Right lung (tissue), 5 donors: ENCODE results near the gene SLC45A2. TPM values are rescaled to one million over a fixed set of nuclear protein-coding genes. Genes with fewer than 3 reads are reported as not detected.
"Not testable (repeated sequence)": the region's sequence is repeated elsewhere in the genome, so short reads cannot be mapped to it uniquely, and the experiment has no call there.

Experiments
- DNase-seq, 2 donors: peaks; one replicate each; pipeline ENCODE4 v3.0.0-alpha.2; 2013
- polyA plus RNA-seq, 5 donors: library from polyadenylated mRNA; unstranded; fragments of 120-200 nt; gene quantifications; one replicate each; pipeline versions ENCODE4 v1.2.1 to v1.2.3, GENCODE V29; 2013; ENCODE audit warnings: inconsistent platforms in 1 of 5, low replicate concordance in 1 of 5; ENCODE audit not compliant: insufficient read length in 5 of 5, insufficient read depth in 1 of 5

The SLC45A2 gene
- polyA plus RNA-seq, 5 donors: 0.10 to 0.28 (median 0.15) TPM; not detected in 1

DNA sequence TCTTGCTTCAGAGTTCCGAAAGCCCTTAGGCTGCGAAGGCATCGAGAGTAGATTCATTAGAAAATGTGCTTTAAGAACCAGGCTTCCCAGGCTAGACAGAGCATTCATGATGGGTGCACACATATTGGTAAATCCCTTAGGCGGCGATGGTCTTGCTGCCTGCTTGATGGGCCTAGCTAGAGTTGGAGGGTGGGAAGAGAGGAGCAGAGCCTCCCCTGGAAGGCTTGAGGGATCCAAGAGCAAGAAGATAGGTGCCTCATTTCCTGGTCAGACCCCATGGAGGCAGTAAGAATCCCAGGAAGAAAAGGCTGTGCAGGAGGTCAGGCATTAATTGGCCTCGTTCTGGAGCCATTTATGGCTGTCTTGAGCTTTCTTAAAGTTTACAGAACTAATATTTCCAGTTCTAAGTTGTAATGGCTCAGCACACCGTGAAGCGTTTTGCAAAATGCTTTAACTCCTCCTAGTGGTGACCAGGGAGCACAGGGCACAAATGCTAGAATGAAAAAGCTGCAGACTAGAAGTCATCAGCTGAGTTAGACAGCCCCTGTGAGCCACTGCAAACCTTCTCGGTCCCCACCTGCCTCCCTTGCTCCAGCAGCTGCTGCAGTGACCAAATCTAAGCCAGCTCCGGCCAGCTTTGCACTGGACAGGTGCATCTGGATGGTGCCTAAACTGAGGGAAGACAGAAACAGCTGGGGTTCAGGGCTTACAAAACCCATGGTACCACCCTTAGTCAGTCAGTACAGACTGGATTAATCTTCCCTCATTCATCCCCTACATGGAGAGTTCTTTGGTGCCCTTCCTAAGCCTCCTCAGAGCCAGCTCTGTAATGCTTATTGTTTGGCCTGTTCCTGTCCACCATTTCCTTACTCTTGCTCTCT is 14.7 kb downstream of the SLC45A2 start:
- peak; percentile 31 to 45 for DNase-seq

DNA sequence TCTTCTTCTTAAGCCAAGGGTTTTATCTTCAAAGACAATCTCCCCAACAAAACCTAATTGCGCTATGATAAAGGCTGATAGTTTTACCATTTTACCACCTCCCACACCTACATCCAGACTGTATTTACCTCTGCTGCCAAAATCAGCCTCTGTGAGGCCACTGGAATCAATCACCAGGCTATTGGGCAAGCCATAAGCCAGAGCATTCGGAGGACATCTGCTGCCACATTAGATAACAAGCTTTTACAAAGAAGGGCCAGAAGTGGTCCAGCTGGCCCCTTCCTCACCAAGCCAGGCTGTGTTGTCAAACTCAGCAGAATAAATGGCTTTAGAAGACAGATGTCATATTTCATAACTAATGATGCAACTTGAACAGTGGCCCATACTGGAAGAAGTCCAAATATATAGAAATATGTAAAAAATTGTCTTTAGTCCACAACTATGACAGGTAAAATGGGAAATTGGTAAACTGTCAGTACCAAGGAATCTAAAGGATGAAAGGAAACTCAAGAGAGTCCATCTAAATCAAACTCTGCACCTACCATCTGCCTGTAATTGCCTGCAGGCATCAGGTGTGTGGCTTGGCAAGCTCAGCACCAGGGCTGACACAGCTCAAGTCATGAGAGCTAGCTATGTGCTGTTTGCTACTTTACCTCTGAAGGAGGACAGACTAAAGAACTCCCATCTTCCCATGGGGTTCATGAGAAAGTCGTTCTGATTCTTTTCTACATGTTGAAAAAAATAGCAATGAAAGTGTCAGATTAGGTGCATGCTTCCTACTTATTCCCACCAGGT is 16.1 kb downstream of the SLC45A2 start:
- peak; percentile 47 to 55 for DNase-seq

DNA sequence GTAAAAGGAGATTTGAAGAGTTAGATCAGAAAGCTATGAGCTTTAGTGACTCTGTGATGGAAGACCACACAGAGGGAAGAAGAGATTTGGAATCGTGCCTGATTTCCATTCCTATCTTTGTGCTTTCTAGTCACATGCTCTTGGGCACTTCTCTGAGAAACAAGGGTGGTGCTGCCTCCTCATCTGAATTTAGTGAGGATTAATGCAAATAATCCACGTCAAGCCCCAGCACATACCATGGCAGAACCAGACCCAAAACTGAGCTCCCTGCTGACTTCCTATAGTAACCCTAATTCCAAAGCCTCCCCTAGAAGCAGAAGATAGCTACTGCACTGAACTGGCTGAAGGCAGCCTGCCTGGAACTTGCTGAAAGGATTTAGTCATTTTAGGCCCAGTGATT is 17.7 kb downstream of the SLC45A2 start:
- DNase-seq: no peak

- no peak for DNase-seq
Observed at GRCh38 chr5:33964132-33964700, 20.3 kb downstream of the SLC45A2 start.

DNA sequence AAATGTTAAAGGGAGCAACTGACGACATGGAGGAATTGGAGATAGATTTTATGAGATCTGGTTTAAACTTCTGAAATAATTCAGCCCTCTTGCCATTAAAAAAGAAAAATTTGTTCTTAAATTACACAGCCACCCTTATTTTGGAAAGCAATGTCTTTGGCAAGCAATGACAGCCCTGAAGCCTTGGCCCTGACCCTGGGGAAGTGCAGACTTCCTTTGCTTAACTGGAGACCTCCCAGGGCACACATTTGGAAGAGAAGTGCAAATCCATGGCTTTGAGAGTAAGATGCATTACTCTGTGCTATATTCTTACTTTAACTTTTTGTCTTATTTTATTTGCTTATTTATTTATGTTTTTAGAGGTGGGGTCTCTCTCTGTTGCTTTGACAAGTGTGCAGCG is 26.3 kb downstream of the SLC45A2 start:
- DNase-seq: no peak

- no peak for DNase-seq
Observed at GRCh38 chr5:33957577-33958150, 26.8 kb downstream of the SLC45A2 start.

DNA sequence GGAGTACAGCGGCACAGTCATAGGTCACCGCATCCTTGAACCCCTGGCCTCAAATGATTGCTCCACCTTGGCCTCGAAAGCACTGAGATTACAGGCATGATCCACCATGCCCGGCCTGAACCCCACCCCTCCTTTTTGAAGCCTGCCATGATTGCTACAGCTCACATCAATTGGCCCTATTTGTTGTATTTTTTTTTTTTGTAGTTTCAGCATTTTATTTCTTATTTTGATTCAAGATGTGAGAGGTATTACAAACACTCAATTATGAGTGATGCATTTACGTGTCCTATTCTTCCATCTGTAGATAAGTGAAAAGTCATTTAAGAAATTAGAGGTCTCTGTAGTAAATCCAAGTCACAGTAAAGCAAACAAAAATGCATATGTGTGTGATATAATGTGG is 32.3 kb downstream of the SLC45A2 start:
- DNase-seq: not testable (repeated sequence)

DNA sequence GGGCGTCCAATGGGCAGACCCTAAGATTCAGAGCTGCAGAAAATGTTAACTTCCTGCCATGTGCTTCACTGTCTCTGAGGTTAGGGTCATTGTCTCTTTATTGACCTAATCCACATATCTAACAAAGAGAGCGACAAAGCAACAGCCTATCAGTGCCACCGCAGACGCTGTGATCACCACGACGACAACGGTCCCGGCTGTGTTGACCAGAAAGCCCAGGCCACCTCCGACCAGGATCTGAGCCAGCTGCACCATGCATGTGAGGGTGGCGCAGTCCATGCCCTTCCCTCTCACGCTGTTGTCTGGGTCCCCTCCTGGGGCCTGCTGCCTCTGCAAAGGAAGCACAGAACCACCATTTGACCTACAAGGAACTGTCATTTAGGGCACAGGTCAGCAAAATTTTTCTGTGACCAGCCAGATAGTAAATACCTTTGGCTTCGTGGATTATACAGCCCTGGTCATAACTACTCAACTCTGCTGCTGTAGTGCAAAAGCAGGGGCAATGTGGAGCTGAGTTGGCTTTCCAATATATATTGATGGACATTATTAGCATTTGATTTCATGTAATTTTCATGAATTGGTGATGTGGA is 39.9 kb downstream of the SLC45A2 start:
- no peak for DNase-seq

- DNase-seq: no peak
Observed at GRCh38 chr5:33941090-33941489, 43.4 kb downstream of the SLC45A2 start.

- DNase-seq: no peak
Observed at GRCh38 chr5:33939556-33940262, 44.8 kb downstream of the SLC45A2 start.

DNA sequence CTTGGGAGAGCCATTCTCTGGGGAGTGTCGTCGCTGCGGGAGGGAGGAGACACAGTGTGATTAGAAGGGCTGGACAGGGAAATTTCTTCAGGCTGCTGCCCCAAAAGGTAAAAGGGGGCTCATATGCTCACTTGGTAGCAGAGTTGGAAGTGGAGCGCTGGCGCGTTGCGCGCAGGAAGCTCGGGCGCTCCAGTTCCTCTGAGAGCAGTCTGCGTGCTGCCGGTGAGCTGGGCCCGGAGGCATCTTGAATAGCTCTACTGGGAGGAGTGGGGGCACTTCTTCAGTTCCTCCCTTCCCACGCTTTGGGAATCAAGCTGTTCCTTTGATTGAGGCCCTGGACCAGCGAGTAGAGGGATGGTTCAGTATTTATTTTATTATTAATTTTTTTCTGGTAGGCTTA is 45.6 kb downstream of the SLC45A2 start:
- no peak for DNase-seq

DNA sequence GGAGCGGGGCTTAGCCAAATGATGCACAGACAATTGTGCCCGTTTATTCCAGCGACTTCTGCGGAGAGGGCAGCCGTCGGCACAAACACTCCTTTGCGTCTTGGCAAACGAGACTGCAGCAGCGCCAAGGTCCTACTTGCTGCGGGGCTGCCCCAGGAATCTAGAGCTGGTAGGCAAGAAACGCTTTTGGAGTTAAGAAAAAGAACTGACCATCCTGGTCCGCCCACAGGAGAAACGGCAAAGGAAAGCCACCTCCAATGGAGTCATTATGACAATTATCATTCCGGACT is 46.0 kb downstream of the SLC45A2 start:
- DNase-seq: no peak

DNA sequence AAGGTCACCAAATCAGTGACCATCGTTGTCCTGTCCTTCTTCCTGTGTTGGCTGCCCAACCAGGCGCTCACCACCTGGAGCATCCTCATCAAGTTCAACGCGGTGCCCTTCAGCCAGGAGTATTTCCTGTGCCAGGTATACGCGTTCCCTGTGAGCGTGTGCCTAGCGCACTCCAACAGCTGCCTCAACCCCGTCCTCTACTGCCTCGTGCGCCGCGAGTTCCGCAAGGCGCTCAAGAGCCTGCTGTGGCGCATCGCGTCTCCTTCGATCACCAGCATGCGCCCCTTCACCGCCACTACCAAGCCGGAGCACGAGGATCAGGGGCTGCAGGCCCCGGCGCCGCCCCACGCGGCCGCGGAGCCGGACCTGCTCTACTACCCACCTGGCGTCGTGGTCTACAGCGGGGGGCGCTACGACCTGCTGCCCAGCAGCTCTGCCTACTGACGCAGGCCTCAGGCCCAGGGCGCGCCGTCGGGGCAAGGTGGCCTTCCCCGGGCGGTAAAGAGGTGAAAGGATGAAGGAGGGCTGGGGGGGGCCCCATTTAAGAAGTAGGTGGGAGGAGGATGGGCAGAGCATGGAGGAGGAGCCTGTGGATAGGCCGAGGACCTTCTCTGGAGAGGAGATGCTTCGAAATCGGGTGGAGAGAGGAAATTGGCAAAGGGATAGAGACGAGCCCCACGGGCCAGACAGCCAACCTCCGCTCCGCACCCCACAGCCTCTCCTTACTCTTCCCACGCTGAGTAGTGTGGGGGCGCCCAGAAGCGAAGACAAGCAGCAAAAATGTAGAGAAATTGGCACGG is 46.6 kb downstream of the SLC45A2 start:
- DNase-seq: no peak

DNA sequence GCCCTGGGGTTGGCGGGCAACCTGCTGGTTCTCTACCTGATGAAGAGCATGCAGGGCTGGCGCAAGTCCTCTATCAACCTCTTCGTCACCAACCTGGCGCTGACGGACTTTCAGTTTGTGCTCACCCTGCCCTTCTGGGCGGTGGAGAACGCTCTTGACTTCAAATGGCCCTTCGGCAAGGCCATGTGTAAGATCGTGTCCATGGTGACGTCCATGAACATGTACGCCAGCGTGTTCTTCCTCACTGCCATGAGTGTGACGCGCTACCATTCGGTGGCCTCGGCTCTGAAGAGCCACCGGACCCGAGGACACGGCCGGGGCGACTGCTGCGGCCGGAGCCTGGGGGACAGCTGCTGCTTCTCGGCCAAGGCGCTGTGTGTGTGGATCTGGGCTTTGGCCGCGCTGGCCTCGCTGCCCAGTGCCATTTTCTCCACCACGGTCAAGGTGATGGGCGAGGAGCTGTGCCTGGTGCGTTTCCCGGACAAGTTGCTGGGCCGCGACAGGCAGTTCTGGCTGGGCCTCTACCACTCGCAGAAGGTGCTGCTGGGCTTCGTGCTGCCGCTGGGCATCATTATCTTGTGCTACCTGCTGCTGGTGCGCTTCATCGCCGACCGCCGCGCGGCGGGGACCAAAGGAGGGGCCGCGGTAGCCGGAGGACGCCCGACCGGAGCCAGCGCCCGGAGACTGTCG is 47.3 kb downstream of the SLC45A2 start:
- no peak for DNase-seq

GRCh38 chr5:33936381-33937016 is 48.0 kb downstream of the SLC45A2 start, which contains the start of gene RXFP3:
TSS of gene RXFP3 (plus strand) at chr5:33936386. CDS start at chr5:33936741, 355 bp downstream.
- DNase-seq: no peak

DNA sequence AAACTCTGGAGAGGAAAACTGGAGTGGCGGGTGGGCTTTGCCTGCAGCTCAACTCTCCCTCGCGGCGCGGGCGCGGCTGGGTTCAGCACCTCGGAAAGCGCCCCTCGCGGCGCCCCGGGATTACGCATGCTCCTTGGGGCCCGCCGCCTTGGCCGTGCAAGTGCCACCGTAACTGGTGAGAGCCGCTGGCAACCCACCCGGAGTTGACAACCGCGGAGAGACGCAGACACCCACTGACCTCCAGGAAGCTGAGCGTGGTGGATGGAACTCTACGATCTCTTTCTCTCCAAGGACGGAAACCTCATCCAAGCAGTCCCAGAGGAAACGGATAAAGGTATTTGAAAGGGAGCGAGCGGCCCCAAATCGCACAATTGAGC is 48.5 kb downstream of the SLC45A2 start:
- DNase-seq: peak; percentile 69

DNA sequence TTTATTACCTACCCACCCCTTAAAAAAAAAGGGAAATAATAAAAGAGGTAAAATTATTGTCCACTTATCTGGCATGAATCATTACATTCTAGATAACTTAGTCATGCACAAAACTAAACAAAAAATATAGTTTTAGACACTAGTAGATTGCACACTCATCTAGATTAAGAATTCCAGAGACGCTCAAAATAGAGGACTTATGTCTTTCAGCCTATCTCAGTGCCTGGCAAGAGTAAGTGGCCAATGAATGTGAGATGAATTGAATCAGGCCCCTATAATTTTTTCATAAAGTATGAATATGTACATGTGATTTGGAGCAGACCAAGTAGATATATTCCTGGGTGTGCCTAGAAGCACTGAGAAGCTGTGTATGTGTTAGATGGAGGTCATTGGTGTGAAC is 50.3 kb downstream of the SLC45A2 start:
- DNase-seq: no peak

DNA sequence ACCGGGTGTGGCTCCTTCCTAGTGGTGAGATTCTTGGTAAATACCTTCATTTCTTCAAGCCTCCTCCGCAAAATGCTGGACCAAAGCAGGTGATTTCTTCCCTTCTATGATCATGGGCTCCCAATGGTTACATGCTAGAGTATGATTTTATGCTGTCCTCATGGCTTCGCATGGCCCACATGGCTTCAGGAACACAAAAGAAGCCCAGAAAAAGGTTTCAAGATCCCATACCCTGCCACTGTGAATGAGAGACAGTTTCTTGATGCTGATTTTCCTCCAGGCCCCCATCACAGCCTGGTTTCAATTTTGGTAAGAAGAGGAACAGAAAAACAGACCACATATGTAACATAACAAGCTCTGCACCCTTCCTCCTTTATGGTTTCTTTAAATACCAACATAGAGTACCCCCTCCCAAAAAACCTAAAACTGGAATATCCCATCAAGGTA is 50.7 kb downstream of the SLC45A2 start:
- no peak for DNase-seq

GRCh38 chr5:33931136-33931535 is 53.4 kb downstream of the SLC45A2 start:
- no peak for DNase-seq
